GDM1 (cell line): Measurements from ENCODE around the gene XNDC1N.
A peak's percentile ranks its signal among the peaks of the same experiment; 100 is the strongest.
"Not testable (repeated sequence)": the region's sequence is repeated elsewhere in the genome, so short reads cannot be mapped to it uniquely, and the experiment has no call there.

Source experiments
- DNase-seq: peaks from one replicate; lab custom pipeline; 2025; lab: John Stamatoyannopoulos, UW

XNDC1N gene

DNA sequence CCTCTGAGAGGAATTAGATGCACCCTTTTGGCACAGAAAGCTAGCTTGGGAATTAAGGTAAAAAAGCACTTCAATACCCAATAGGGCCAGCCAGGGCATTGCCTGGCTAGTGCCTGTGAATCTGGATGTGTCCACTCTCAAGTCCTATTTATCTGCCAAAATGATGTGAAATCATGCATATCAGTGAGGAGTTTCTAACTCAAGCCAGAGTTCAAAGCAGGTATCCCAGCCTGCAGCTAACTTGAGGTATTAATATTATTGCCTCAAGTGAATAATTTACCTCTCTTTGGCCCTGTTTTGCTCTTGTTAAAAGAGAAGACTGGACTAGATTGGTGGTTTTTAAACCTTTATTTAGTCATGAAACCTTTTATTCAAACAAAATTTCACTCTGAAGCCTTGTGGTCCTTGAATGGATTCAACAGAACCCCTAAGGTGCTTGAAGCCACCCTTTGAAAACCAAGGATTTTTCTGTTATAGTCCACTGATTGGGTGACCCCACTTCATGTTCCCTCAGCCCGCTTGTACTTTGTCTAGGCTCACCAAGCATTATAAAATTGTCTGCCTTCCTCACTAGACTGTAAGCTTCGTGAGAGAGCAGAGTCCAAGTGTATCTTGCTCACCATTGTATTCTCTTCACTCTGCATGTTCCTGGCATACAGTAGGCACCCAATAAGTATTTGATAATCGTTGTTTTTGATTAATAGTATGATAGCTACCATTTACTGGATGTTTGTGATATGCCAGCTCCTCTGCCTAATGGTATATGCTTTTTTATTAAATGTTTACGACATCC is 4.9 kb upstream of the XNDC1N start:
- DNase-seq = no peak

DNA sequence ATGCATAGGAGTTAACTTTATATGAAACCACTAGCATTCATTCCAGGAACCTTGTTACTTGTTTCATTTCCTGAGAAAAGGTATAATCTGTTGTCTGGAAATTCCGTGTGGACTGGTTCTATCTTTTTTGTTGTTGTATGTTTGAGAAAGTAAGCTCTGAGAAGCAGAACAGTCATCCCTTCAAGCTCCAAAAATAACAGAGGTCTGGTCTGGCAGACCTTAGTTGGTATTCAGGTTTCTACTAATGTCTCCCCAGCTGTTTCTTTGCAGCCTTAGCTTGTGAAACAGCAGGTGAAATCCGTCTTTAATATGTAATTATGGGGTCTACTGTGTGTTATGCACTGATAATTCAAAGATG is 2.8 kb upstream of the XNDC1N start:
- DNase-seq = no peak

DNA sequence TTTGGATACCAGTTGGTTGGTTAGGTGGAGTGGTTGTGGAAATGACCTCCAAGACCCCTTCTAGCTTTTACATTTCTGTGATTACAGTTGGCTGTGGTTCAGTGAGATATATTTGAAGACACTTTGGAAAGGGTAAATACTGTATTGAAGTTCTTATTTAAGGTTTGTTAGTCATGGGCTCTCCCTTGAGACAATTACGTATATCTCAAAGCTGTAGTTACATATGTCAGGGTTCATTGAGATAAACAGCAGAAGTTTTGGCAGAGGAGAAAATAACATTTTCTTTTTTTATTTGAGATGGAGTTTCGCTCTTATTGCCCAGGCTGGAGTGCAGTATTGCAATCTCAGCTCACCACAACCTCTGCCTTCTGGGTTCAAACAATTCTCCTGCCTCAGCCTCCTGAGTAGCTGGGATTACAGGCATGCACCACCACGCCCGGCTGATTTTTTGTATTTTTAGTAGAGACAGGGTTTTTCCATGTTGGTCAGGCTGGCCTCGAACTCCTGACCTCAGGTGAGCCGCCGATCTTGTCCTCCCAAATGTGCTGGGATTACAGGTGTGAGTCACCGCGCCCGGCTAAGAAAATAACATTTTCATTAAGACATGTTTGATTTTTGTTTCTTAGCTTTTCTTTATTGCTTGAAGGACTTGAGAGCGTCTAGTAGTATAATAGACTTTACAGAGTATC is 2.3 kb upstream of the XNDC1N start:
- no peak for DNase-seq

DNA sequence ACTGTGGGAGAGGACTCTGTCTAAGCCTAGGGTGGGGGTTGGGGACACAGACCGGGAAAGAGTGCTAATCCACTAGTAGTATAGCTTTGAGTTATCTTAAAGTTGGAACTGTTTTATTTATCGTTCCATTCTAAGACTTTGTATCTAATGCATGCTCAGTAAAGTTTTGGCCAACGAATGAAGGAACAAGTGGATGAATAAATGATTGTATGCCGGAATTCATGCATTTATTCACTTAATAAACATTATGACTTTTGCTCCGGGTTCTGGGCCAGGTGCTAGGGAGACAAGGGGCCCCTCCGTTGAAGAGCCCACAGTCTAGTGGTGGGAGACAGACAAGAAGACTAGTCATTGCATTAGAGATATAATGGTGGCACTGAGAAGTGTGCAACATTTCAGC is 1.1 kb upstream of the XNDC1N start:
- DNase-seq = no peak

DNA sequence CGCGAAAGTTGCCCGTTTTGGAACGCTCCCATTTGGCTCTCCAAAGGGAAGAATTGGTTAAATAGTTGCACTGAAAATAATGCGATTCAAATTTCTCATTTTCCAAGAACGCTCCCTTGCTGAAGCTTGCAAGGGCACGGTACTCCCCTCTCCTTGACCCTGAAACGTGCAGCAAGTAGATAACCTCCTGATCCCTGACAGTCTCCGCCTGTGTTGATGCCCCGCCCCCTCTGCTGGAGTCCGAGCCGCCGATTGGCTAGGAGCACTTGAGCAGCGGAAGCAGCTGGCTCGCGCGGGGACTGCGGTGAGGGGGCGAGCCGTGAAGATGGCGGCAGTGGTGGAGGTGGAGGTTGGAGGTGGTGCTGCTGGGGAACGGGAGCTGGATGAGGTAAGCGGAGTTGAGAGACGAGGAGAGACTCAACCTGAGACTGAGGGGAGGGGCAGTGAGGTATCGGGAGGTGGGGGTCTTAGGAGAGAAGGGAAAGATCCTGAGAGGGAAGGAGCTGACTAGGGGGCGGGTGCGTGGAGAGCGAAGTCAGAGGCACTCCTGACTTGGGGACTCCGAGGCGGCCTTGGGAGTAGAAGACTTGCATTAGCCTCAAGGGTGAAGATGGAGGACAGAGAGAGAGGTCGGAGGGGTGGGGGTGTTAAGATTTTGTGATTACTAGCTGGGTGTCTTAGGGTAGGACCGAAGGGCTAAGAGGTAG is 496 bp upstream of the XNDC1N start, which contains the start of gene RNF121:
TSS of gene RNF121 (plus strand) at position 310 of the 707 bp plus-strand sequence. CDS start at position 326, 16 bp downstream.
- DNase-seq = peak; percentile 91

DNA sequence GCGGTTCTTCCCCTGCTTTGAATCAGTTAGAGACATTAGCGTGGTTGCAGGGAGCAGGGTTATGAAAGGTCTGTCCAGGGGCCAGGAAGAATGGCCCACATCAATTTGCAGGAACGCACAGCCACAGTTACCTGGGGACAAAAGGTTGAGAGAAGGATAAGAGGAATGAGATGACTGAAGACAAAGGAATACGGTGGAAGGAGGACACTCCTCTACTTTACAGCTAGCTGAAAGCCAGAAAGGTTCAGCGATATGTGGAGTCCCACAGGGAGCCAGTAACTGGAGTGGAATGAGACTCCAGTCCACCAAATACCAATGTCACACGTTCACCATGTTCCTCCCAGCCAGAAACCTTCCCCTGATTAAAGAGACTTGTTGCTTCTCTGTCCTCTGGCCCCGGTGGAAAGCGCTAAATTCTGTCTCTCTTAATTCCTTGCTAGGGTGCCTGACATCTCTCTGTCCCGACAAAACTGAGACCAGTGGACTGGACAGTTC is 10.7 kb downstream of the XNDC1N start:
- DNase-seq = no peak

DNA sequence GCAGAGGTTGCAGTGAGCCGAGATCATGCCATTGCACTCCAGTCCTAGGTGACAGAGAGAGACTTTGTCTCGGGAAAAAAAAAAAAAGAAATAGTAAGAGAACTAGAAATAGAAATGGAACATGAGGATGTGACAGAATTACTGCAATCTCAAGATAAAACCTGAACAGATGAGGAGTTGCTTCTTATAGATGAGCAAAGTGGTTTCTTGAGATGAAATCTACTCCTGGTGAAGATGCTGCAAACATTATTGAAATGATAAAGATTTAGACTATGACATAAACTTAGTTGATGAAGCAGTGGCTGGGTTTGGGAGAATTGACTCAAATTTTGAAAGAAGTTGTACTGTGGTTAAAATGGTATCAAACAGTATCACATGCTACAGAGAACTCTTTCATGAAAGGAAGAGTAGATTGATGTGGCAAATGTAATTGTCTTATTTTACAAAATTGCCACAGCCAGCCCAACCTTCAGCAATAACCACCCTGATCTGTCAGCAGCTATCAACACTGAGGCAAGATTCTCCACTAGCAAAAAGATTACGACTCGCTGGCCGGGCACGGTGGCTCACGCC is 13.7 kb downstream of the XNDC1N start:
- no peak for DNase-seq

DNA sequence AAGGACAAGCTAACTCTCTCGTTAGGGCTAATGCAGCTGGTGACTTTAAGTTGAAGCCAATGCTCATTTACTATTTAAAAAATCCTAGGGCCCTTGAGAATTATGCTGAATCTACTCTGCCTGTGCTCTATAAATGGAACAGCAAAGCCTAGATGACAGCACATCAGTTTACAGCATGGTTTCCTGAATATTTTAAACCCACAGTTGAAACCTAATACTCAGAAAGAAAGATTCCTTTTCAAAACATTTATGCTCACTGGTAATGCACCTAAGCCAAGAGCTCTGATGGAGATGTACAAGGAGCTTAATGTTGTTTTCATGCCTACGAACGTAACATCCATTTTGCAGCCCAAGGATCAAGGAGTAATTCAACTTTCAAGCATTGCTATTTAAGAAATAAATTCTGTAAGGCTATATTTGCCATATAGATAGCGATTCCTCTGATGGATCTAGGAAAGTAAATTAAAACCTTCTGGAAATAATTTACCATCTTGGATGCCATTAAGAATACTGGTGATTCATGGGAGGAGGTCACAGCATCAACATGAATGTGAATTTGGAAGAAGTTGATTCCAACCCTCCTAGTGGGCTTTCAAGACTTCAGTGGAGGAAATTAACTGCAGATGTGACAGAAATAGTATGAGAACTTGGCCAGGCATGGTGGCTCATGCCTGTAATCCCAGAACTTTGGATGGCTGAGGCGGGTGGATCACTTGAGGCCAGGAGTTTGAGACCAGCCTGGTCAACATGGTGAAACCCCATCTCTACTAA is 14.5 kb downstream of the XNDC1N start:
- DNase-seq = no peak

DNA sequence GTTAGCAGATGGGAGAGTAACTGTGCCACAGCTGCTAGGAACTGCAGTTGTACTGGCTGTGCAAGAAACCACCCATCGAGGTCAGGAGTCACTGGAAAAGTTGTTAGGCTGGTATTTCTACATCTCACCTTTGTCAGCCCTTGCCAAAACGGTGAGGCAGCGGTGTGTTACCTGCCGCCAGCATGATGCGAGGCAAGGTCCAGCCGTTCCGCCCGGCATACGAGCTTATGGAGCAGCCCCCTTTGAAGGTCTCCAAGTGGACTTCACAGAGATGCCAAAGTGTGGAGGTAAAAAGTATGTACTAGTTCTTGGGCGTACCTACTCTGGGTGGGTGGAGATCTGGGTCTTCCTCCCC is 16.4 kb downstream of the XNDC1N start:
- not testable (repeated sequence) for DNase-seq

DNA sequence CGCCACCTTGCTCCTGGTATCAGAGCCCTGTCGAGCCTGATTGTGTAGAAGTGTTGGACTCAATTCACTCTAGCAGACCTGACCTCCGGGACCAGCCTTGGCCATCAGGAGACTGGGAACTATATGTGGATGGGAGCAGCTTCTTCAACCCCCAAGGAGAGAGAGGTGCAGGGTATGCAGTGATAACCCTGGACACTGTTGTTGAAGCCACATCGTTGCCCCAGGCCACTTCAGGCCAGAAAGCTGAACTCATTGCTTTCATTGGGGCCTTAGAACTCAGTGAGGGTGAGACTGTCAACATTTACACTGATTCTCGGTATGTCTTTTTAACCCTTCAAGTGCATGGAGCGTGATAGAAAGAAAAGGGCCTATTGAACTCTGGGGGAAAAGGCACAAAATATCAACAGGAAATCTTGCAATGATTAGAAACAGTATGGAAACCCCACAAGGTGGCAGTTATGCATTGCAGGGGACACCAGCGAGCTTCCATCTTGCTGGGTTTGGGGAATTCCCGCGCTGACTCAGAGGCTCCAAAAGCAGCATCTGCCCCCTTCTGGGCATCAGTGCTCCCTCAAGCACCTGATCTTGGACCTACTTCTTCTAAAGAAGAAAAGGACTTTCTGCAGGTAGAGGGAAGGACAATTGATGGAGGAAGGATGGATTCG is 16.9 kb downstream of the XNDC1N start:
- DNase-seq = not testable (repeated sequence)

DNA sequence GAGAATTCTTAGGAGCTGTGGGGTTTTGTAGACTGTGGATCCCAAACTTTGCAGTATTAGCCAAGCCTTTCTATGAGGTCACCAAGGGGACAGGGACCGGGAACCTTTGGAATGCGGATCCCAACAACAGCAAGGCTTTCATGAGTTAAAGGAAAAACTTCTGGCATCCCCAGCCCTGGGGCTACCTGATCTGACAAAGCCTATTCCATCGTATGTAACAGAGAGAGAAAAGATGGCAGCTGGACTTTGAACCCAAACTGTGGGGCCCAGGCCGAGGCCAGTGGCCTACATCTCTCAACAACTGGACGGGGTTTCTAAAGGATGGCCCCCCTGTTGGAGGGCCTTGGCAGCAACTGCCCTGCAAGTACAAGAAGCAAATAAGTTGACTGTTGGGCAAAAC is 17.6 kb downstream of the XNDC1N start:
- not testable (repeated sequence) for DNase-seq

DNA sequence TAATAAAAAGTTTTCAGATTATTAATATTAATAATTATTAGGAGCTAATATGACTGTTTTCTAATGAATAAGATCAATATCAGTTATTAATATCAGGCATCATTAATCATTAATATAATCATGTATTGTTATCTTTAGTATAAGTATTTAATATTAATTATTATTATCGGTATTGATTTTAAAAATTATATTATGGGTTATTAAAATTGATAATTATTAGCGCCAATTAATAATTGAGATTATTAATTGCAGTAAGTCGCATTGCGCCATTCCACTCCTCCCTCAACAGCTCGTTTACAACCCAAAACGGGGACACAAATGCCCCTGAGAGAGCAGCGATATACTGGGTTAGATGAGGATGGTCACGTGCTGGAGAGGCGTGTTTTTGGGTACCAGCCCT is 20.2 kb downstream of the XNDC1N start:
- DNase-seq = no peak

DNA sequence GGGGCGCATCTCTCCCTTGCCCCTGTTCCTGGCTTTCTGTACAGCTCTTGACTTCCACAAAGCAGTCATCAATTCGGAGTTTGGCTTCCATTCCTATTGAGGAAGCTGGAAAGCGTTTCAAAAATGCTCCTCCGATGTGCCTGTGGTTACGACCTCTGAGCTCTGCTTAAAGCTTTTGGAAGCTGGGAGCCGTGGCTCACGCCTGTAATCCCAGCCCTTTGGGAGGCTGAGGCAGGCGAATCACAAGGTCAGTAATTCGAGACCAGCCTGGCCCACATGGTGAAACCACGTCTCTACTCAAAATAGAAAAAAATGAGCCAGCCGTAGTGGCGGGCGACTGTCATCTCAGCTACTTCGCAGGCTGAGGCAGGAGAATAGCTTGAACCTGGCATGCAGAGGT is 27.3 kb downstream of the XNDC1N start:
- DNase-seq = not testable (repeated sequence)

DNA sequence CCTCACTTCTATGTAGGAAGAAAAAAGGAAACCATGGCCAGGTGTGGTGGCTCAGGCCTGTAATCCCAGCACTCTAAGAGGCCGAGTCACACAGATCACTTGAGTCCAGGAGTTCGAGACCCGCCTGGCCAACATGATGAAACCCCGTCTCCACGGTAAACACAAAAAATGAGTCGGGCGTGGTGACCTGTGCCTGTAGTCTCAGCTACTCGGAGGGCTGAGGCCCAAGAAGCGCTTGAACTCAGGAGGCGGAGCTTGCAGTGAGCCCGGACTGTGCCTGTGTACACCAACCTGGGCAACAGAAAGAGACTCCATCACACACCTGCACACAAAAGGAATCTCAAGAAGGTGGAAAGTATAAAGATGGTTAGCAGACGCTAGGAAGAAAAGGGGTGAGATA is 32.4 kb downstream of the XNDC1N start:
- DNase-seq = no peak

DNA sequence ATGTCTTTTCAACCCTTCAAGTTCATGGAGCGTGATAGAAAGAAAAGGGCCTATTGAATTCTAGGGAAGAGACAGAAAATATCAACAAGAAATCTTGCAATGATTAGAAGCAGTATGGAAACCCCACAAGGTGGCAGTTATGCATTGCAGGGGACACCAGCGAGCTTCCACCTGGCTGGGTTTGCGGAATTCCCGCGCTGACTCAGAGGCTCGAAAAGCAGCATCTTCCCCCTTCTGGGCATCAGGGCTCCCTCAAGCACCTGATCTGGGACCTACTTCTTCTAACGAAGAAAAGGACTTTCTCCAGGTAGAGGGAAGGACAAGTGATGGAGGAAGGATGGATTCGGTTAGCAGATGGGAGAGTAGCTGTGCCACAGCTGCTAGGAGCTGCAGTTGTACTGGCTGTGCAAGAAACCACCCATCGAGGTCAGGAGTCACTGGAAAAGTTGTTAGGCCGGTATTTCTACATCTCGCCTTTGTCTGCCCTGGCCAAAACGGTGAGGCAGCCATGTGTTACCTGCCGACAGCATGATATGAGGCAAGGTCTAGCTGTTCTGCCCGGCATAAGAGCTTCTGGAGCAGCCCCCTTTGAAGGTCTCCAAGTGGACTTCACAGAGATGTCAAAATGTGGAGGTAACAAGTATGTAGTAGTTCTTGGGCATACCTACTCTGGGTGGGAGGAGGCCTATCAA is 39.1 kb downstream of the XNDC1N start:
- DNase-seq = not testable (repeated sequence)

DNA sequence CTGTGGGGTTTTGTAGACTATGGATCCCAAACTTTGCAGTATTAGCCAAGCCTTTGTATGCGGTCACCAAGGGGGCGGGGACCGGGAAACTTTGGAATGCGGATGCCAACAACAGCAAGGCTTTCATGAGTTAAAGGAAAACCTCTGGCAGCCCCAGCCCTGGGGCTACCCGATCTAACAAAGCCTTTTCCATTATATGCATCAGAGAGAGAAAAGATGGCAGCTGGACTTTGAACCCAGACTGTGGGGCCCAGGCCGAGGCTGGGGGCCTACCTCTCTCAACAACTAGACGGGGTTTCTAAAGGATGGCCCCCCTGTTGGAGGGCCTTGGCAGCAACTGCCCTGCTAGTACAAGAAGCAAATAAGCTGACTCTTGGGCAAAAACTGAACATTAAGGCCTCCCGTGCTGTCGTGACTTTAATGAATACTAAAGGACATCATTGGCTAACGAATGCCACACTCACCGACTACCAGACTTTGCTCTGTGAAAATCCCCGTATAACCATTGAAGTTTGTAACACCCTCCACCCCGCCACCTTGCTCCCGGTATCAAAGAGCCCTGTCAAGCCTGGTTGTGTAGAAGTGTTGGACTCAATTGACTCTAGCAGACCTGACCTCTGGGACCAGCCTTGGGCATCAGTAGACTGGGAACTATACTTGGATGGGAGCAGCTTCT is 39.9 kb downstream of the XNDC1N start:
- DNase-seq = not testable (repeated sequence)

DNA sequence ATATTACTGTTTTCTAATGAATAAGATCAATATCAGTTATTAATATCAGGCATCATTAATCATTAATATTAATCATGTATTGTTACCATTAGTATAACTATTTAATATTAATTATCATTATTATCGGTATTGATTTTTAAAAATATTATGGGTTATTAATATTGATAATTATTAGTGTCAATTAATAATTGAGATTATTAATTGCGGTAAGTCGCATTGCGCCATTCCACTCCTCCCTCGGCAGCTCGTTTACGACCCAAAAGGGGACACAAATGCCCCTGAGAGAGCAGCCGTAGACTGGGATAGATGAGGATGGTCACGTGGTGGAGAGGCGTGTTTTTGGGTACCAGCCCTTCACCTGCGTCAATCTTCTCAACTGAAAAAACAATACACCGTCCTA is 42.6 kb downstream of the XNDC1N start:
- not testable (repeated sequence) for DNase-seq
